Stimulated activated CD8-positive, alpha-beta memory T cell treated with anti-CD3 and anti-CD28 coated beads, Interleukin-4, amount 100 ng/mL, for 4 hours (primary cell): ENCODE data around the gene BCAP31.

ENCODE experiments used
- DNase-seq, 2 donors: peaks; one replicate each; pipeline ENCODE4 v3.0.0-alpha.2; 2020; ENCODE audit warnings: low read depth in 2 of 2, low spot score in 1 of 2

BCAP31 gene

DNA sequence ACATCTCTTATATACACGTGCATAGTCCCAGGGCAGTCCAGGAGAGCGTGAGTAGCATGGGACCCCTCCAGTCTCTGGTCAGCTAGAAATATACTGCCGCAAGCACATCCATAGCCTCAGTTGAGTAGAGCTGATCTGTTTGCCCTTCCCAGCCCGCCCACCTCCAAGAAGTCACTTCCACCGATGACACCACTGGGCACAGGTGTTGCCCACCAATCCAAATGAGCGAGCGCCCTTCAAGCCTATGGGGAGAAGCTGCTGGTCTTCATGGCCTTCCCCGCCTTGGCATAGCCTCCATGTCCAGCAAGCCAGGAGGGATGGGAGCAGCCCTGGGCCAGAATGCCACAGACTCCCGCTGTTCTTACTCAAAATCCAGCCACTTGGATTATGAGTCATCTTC, 67.0 kb downstream of the BCAP31 start:
- DNase-seq: no peak

DNA sequence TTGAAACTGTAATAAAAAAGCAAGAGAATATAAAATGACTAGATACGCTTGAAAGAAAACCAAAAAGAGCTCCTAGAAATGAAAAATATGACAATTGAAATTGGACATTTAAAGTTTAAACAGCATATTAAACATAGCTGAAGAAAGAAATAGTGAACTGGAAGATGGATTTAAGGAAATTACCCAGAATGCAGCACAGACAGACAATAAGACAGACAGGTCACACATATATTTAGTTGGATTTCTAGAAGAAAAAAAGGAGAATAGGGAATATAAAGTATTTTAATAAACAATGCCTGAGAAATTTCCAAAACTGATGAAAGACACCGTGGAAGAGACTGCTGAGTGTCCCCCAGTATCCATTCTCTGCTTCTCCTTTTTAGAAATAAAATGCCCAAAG, 70.6 kb downstream of the BCAP31 start:
- DNase-seq: no peak

DNA sequence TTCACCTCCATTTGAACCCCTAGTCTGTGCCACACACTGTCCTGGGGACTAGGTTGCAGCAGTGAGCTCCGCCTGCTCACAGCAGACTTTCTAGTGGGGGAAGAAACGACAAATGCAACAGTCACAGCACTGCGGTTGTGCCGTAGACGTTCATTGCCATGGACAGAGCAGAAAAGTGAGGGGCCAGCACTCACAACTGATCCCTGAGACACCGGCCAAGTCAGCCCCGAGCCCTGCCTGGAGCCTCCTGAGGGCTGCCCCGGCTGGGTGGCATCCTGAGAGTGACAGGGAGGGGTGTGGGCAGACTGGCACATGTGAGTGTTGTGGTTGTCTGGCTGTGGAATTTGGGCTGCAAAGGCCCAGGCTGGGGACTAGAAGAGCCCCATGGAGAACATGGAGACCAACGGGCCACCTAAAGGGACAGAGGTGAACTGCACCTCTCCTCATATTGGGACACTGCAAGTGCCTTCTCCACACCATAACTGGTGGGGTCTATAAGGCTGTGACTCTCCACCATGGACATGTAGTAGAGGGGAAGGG, 72.6 kb downstream of the BCAP31 start:
- DNase-seq: no peak

DNA sequence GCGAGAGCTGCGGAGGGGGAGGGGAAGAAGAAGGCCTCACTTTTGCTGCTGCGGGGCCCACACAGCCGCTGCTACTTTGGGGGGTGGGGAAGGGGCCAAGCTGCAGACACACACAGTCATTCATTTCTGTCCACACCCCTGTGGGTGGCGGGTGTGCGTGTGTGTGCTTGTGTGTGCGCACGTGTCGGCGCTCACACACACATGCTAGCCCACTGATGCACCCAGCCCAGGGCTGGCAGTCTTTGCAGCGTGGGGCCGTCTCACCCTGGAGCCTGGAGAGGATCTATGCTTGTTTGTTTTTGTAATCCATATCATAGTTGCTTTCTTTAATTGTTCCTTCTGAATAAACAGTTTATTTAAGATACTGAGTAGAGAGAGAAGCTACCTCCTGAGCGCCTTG, 73.2 kb downstream of the BCAP31 start:
- no peak for DNase-seq
